ENCODE measurements around the gene CELF1. TPM values are rescaled to one million over a fixed set of nuclear protein-coding genes. Genes with fewer than 3 reads are reported as not detected.

The CELF1 gene
- total RNA-seq, 1 donor from 2014 or later, result 159 TPM

DNA sequence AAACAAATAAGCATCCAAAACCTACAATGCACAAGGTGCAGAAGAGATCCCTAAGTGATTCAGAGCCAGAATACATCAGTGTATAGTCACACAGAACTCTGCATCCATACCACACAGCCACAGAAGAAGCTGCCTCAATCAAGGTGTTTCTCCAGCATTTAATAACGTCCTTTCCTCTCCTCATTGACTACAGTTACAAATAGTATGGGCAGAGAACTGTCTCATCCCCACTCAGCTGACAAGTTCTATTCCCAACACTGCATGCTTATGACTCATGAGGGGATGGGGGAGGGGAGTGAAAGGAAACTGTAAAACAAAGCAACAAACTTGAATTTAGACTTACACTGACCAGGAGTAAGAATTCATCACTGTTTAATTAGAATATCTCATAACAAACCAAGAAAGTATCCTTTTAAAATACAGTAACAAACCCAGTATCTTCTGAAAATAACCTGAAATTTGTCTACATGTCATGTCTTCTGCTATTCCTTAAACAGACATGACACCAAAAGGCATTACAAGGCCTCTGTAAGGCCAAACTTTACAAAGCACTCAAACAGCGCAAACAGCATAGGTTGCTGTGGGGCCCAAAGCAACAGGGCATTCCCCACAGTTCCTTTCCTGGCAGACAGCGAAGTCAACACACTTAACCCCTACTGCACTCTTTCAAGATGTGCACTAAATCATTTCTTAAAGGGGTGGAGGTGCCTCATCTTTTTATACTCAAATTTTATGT is 29.3 kb downstream of the CELF1 start:
- Mint-ChIP-seq H3K36me3 (ENCODE audit: low read depth) (peaks cover 4% of the 10 kb centered on the region), H3K27ac (peak overlapping the region; percentile 85), H3K9me3 (no peaks in the 10 kb centered on the region), H3K4me3 (peak overlapping the region; percentile 64), H3K27me3 (no peaks in the 10 kb centered on the region), H3K4me1 (peaks cover 50% of the 10 kb centered on the region)
- intact Hi-C loops (cut with micrococcal nuclease), result loop anchor here (1.0 to 5.0 kb wide), 5 partner anchors 8 to 139 kb away; partner anchors contain the start of gene CELF1
- peak; percentile 83 for DNase-seq

DNA sequence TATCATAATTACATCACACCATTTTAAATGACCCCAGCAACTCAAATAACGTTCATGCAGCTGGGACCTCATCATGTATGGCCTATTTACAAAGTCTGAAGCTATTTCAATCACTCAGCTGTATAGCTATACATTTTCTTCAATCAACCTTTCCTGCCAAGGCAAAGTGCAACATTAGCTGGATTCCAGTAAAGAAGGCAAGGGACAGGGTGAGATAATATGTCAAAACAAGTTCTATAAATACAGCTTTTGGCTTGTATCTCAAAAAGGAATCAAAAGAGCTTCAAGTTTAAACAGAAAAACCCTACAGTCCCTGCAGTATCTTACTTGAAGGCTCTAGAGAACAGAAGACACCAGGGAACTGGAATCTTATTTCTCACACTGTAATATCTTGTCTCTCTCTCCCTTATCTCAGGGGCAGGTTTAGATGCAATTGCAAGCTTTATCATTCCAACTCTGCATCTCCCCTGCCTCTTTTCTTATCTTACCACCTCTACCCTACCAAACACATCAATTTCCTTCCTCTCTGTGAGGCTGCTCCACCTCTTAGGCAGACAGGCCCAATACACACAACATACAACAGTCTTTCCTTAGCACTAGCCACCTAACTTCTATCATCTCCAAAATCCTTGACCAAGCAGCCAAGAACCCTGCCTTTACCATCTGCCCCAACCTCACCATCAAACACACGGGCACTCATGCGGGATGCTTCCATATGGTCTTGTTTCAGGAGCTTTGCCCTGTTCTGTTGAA is 34.5 kb downstream of the CELF1 start:
- Mint-ChIP-seq H3K4me3 (peak overlapping the region; percentile 4), H3K4me1 (peaks cover 49% of the 10 kb centered on the region), H3K9me3 (no peaks in the 10 kb centered on the region), H3K27ac (peak overlapping the region; percentile 60), H3K36me3 (ENCODE audit: low read depth) (peaks cover 10% of the 10 kb centered on the region), H3K27me3 (no peaks in the 10 kb centered on the region)
- intact Hi-C loops (cut with micrococcal nuclease), result no loop called here
- DNase-seq, result peak; percentile 61

DNA sequence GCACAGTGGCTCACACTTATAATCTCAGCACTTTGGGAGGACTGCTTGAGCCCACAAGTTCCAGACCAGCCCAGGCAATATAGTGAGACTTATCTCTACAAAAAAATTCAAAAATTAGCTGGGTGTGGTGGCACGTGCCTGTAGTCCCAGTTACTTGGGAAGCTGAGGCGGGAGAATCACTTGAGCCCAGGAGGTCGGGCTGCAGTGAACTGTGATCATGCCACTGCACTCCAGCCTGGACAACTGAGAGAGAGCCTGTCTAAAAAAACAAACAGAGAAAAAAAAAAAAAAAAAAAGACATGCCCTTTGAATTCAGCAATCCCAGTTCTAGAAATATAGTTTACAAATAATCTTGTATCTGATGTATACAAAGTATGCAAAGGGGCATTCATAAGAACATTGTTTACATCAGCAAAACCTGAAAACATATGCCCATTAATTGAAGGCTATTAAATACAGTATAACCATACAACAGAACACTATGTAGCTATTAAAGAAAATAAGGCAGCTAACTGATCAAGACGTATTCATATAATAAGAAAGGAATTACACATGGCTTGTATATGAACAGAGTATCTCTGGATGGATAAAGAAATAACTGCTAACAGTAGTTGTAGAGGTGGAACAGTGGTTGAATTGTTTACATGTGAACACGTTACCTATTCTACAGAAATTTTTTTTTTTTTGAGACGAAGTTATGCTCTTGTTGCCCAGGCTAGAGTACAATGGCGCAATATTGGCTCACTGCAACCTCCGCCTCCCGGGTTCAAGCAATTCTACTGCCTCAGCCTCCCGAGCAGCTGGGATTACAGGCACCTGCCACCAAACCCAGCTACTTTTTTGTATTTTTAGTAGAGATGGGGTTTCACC is 35.7 kb downstream of the CELF1 start:
- H3K4me1 Mint-ChIP-seq, result peaks cover 48% of the 10 kb centered on the region
- no peaks in the 10 kb centered on the region for H3K9me3 Mint-ChIP-seq
- no peaks in the 10 kb centered on the region for H3K27me3 Mint-ChIP-seq
- no peak overlapping the region for H3K4me3 Mint-ChIP-seq
- peaks cover 10% of the 10 kb centered on the region for H3K36me3 Mint-ChIP-seq (ENCODE audit: low read depth)
- intact Hi-C loops (cut with micrococcal nuclease), result no loop called here
- DNase-seq, result no peak
- H3K27ac Mint-ChIP-seq, result no peak overlapping the region

GRCh38 chr11:47516155-47516554 is 36.8 kb downstream of the CELF1 start:
- intact Hi-C loops (cut with micrococcal nuclease), result no loop called here
- Mint-ChIP-seq H3K9me3 (no peaks in the 10 kb centered on the region), H3K4me1 (peaks cover 50% of the 10 kb centered on the region), H3K4me3 (no peak overlapping the region), H3K36me3 (ENCODE audit: low read depth) (peaks cover 10% of the 10 kb centered on the region), H3K27me3 (no peaks in the 10 kb centered on the region), H3K27ac (no peak overlapping the region)
- DNase-seq, result no peak

GRCh38 chr11:47514825-47515647 is 37.9 kb downstream of the CELF1 start:
- no peaks in the 10 kb centered on the region for H3K27me3 Mint-ChIP-seq
- peak overlapping the region; percentile 91 for H3K27ac Mint-ChIP-seq
- intact Hi-C loops (cut with micrococcal nuclease), result loop anchor here (1.0 to 2.0 kb wide), 4 partner anchors 9 to 492 kb away; partner anchors contain the start of gene CELF1
- no peaks in the 10 kb centered on the region for H3K9me3 Mint-ChIP-seq
- peaks cover 11% of the 10 kb centered on the region for H3K36me3 Mint-ChIP-seq (ENCODE audit: low read depth)
- H3K4me3 Mint-ChIP-seq, result peak overlapping the region; percentile 60
- H3K4me1 Mint-ChIP-seq, result peaks cover 54% of the 10 kb centered on the region
- DNase-seq, result peak; percentile 66

DNA sequence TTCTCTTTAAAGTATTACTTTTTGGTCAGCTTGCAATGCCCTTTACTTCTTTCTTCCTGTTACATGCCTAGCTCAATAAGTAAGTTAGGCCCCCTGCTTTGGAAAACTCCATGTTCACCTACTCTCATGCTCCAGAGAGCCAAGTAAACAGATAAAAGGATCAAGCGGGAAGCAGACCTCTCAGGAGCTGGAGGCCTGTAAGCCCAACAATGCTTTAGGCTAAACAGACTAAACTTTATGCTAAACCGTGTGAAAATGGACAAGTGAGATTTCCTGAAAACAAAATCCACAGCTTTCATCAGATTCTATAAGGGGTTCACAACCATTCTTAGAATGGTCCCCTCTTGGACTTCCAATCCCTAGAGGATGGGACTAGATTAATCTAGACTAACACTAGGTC is 40.2 kb downstream of the CELF1 start:
- no peak for DNase-seq
- H3K27ac Mint-ChIP-seq, result peak overlapping the region; percentile 71
- no peaks in the 10 kb centered on the region for H3K27me3 Mint-ChIP-seq
- peaks cover 62% of the 10 kb centered on the region for H3K4me1 Mint-ChIP-seq
- H3K9me3 Mint-ChIP-seq, result no peaks in the 10 kb centered on the region
- no peak overlapping the region for H3K4me3 Mint-ChIP-seq
- intact Hi-C loops (cut with micrococcal nuclease), result no loop called here
- H3K36me3 Mint-ChIP-seq (ENCODE audit: low read depth), result peaks cover 16% of the 10 kb centered on the region

DNA sequence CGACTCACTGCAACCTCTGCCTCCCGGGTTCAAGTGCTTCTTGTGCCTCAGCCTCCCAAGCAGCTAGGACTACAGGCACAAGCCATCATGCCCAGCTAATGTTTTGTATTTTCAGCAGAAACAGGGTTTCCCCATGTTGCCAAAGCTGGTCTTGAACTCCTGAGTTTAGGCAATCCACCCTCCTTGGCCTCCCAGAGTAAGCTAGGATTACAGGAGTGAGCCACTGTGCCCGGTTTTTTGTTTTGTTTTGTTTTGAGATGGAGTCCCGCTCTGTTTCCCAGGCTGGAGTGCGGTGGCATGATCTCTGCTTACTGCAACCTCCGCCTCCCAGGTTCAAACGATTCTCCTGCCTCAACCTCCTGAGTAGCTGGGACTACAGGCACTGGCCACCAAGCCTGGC is 41.0 kb downstream of the CELF1 start:
- H3K4me1 Mint-ChIP-seq, result peaks cover 70% of the 10 kb centered on the region
- H3K27me3 Mint-ChIP-seq, result no peaks in the 10 kb centered on the region
- H3K9me3 Mint-ChIP-seq, result no peaks in the 10 kb centered on the region
- peaks cover 16% of the 10 kb centered on the region for H3K36me3 Mint-ChIP-seq (ENCODE audit: low read depth)
- no peak for DNase-seq
- intact Hi-C loops (cut with micrococcal nuclease), result no loop called here
- no peak overlapping the region for H3K4me3 Mint-ChIP-seq
- peak overlapping the region; percentile 26 for H3K27ac Mint-ChIP-seq

DNA sequence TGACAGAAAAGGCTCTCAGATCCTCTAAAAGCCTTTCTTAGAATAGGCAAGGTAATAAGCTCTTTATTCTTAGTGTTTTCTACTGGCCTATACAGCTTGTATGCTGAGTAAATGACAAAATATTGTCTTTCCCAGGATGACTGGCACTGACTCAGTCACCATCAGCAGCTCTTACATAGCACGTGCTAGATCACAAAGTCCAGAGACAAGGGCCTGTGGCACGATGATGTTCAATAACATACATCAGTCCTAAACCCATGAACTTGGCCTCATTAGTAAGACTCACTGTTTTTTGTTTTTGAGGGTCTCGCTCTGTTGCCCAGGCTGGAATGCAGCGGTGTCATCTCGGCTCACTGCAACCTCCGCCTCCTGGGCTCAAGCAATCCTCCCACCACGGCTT is 42.7 kb downstream of the CELF1 start:
- intact Hi-C loops (cut with micrococcal nuclease), result no loop called here
- no peaks in the 10 kb centered on the region for H3K9me3 Mint-ChIP-seq
- H3K4me3 Mint-ChIP-seq, result peak overlapping the region; percentile 39
- peak overlapping the region; percentile 82 for H3K27ac Mint-ChIP-seq
- no peaks in the 10 kb centered on the region for H3K27me3 Mint-ChIP-seq
- peaks cover 71% of the 10 kb centered on the region for H3K4me1 Mint-ChIP-seq
- DNase-seq, result no peak
- peaks cover 14% of the 10 kb centered on the region for H3K36me3 Mint-ChIP-seq (ENCODE audit: low read depth)

GRCh38 chr11:47509077-47509536 is 43.8 kb downstream of the CELF1 start:
- H3K36me3 Mint-ChIP-seq (ENCODE audit: low read depth), result peaks cover 14% of the 10 kb centered on the region
- H3K9me3 Mint-ChIP-seq, result no peaks in the 10 kb centered on the region
- H3K27me3 Mint-ChIP-seq, result no peaks in the 10 kb centered on the region
- peak overlapping the region; percentile 88 for H3K27ac Mint-ChIP-seq
- DNase-seq, result peak; percentile 62
- intact Hi-C loops (cut with micrococcal nuclease), result loop anchor here (2.0 kb wide), 1 partner anchor 16 kb away; no protein-coding TSS in a partner anchor
- H3K4me3 Mint-ChIP-seq, result peak overlapping the region; percentile 68
- peaks cover 65% of the 10 kb centered on the region for H3K4me1 Mint-ChIP-seq

DNA sequence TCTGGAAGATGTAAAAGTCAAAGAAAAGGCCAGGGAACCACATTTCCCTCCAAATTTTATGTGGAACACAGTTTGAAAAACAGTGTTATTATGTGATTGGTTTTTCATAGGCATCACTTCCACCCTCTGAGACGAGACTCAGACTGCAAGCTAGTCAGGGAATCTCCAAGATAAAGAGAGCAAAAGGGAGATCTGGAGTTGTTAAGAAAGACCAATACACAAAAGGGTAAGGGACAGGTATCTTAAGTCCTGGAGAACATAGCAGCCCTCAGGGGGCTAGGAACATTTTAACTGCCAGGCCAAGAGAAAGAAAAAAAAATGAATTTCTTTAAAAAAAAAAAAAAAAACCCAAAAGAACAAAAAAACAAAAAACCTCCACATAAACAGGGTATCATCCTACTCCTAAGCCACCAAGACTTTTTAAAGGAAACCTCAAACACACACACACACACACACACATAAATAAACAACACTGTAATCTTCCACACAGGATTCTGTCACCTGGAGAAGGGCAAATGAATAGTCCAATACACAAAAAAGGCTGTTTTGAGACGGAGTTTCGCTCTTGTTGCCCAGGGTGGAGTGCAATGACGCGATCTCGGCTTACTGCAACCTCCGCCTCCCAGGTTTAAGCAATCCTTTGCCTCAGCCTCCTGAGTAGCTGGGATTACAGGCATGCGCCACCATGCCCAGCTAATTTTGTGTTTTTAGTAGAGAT is 44.5 kb downstream of the CELF1 start:
- Mint-ChIP-seq H3K36me3 (ENCODE audit: low read depth) (peaks cover 16% of the 10 kb centered on the region), H3K9me3 (no peaks in the 10 kb centered on the region), H3K4me1 (peaks cover 63% of the 10 kb centered on the region), H3K4me3 (peak overlapping the region; percentile 68), H3K27me3 (no peaks in the 10 kb centered on the region), H3K27ac (peak overlapping the region; percentile 88)
- no peak for DNase-seq
- intact Hi-C loops (cut with micrococcal nuclease), result loop anchor here (2.0 kb wide), 1 partner anchor 16 kb away; no protein-coding TSS in a partner anchor

DNA sequence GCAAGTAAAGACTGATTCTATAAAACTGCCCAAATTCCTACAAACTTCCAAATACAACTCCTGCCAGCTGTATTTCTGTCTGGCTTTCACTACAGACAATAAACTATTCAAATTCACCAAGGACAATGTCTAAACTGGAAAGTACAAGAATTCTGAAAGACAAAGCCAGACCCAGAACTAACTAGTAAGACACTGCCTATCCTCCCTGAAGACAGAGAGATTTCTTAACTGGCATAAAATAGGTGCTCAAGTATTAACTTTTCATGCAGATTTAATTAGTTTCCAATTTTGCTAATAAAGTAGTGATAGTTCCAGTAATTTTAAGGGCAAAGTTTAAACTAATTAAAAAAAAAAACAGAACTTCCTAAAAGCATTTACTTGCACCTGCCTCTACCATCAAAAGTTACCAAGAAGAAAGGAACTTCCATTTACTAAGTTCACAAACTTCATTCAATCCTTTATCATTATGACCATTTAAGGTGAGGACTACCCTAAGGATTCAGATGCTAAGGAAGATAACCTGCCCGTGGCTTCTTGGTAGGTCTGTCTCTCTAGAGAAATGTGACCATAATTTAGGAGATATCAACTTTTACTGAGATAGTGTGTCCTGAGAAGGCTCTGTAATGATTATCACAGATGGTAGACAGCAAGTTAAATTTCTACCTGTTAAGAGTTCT is 45.2 kb downstream of the CELF1 start:
- Mint-ChIP-seq H3K9me3 (no peaks in the 10 kb centered on the region), H3K27me3 (no peaks in the 10 kb centered on the region), H3K36me3 (ENCODE audit: low read depth) (peaks cover 17% of the 10 kb centered on the region), H3K27ac (peak overlapping the region; percentile 88), H3K4me3 (peak overlapping the region; percentile 68), H3K4me1 (peaks cover 64% of the 10 kb centered on the region)
- DNase-seq, result no peak
- intact Hi-C loops (cut with micrococcal nuclease), result loop anchor here (2.0 kb wide), 1 partner anchor 17 kb away; no protein-coding TSS in a partner anchor

All from activated CD4-positive, alpha-beta T cell treated with anti-CD3 and anti-CD28 coated beads, Interleukin-2, amount 10 ng/mL, durations not matched to agents 24 days and 14 days (primary cell).